SK-N-SH (cell line): ENCODE measurements around the gene FTL. TPM values are rescaled to one million over a fixed set of nuclear protein-coding genes. Genes with fewer than 3 reads are reported as not detected.

Source experiments
- CTCF ChIA-PET: fragments of 300-600, 350-600 bp; formaldehyde crosslinking; extraction: SDS; loops from one replicate; lab custom pipeline; 2021; lab: Yijun Ruan, JAX
- POLR2A ChIA-PET: fragments of 350-600 bp; sonication (Branson Sonifier 250); formaldehyde crosslinking; extraction: SDS; loops from one replicate; lab custom pipeline; 2020; ENCODE audit warnings: antibody characterized with exemption, inconsistent platforms; lab: Yijun Ruan, JAX
- DNase-seq: peaks from one replicate; pipeline ENCODE4 v3.0.0; 2012
- H2AFZ ChIP-seq: fragments of 200-600 bp; sonication (generic); 2 replicates; pipeline ENCODE4 v1.8.1; 2016; ENCODE audit warnings: antibody characterized with exemption, mild to moderate bottlenecking, low read depth
- H3F3A ChIP-seq: fragments of 200-600 bp; sonication (generic); replicated peaks from 2 replicates; pipeline ENCODE3; 2016; ENCODE audit warnings: antibody characterized with exemption, mild to moderate bottlenecking; ENCODE audit not compliant: insufficient read depth
- H3K27ac ChIP-seq, 2 experiments: fragments of 200-500 bp in 1 of 2; fragments of 200-600 bp in 1 of 2; sonication (Bioruptor generic) in 1 of 2; sonication (generic), shearing (Covaris generic) in 1 of 2; 2 replicates each; pipeline versions ENCODE4 v1.5.1 to v1.6.1; 2014 to 2016; ENCODE audit warnings: low read depth in 2 of 2, inconsistent platforms in 1 of 2, low read length in 1 of 2, mild to moderate bottlenecking in 1 of 2, mixed read lengths in 1 of 2
- H3K27me3 ChIP-seq: fragments of 200-600 bp; sonication (generic), shearing (Covaris generic); 2 replicates; pipeline ENCODE4 v1.6.1; 2016; ENCODE audit warnings: mixed run types; ENCODE audit not compliant: insufficient read depth
- H3K36me3 ChIP-seq, 2 experiments: fragments of 200-500 bp in 1 of 2; fragments of 200-600 bp in 1 of 2; sonication (Bioruptor generic) in 1 of 2; sonication (generic) in 1 of 2; replicated peaks in 1 of 2; 2 replicates each; pipeline versions ENCODE3 to v1.5.1; 2014 to 2016; ENCODE audit warnings: low read length in 1 of 2, mild to moderate bottlenecking in 1 of 2; ENCODE audit not compliant: insufficient read depth in 2 of 2, control insufficient read depth in 1 of 2
- H3K4me1 ChIP-seq, 2 experiments: fragments of 200-500 bp in 1 of 2; fragments of 200-600 bp in 1 of 2; sonication (Bioruptor generic) in 1 of 2; sonication (generic), shearing (Covaris generic) in 1 of 2; 2 replicates each; pipeline versions ENCODE4 v1.5.1 to v1.6.1; 2014 to 2016; ENCODE audit warnings: low read depth in 1 of 2, low read length in 1 of 2, mixed run types in 1 of 2; ENCODE audit not compliant: insufficient read depth in 2 of 2, control insufficient read depth in 1 of 2
- H3K4me2 ChIP-seq: fragments of 200-600 bp; sonication (generic), shearing (Covaris generic); 2 replicates; pipeline ENCODE4 v1.6.1; 2017; ENCODE audit warnings: mixed run types
- H3K4me3 ChIP-seq, 2 experiments: fragments of 200-500 bp in 1 of 2; fragments of 200-600 bp in 1 of 2; sonication (Bioruptor generic) in 1 of 2; sonication (generic), shearing (Covaris generic) in 1 of 2; 2 replicates each; pipeline versions ENCODE4 v1.5.1 to v1.8.1; 2014 to 2016; ENCODE audit warnings: low read depth in 2 of 2, inconsistent platforms in 1 of 2, low read length in 1 of 2, mild to moderate bottlenecking in 1 of 2, mixed read lengths in 1 of 2, moderate library complexity in 1 of 2
- H3K79me2 ChIP-seq: fragments of 200-600 bp; sonication (generic); 2 replicates; pipeline ENCODE4 v1.8.1; 2017; ENCODE audit warnings: mild to moderate bottlenecking; ENCODE audit not compliant: insufficient read depth
- H3K9ac ChIP-seq: fragments of 200-600 bp; sonication (generic); 2 replicates; pipeline ENCODE4 v1.6.1; 2017; ENCODE audit warnings: mixed run types
- H3K9me2 ChIP-seq: fragments of 200-600 bp; sonication (generic); 2 replicates; pipeline ENCODE4 v1.6.1; 2017; ENCODE audit warnings: mixed run types
- H3K9me3 ChIP-seq: fragments of 200-600 bp; sonication (generic); 2 replicates; pipeline ENCODE4 v1.6.1; 2017; ENCODE audit warnings: mixed run types, mild to moderate bottlenecking, moderate library complexity
- H4K20me1 ChIP-seq: fragments of 200-600 bp; sonication (generic); 2 replicates; pipeline ENCODE4 v1.6.1; 2017; ENCODE audit warnings: mild to moderate bottlenecking, mixed run types; ENCODE audit not compliant: insufficient read depth
- CHD2 ChIP-seq: fragments of 150-350 bp; IDR thresholded peaks from 2 replicates; pipeline ENCODE4 v1.6.1; 2018; ENCODE audit warnings: low read length; ENCODE audit not compliant: partially characterized antibody
- GABPA ChIP-seq: IDR thresholded peaks from 2 replicates; pipeline ENCODE4 v1.4.0; 2012; ENCODE audit warnings: low read depth, mild to moderate bottlenecking
- GATA2 ChIP-seq: sonication (generic); formaldehyde crosslinking; IDR thresholded peaks from 2 replicates; pipeline ENCODE4 v1.5.0; 2020; ENCODE audit warnings: mild to moderate bottlenecking, missing genetic modification reagents
- IRF3 ChIP-seq: fragments of 150-350 bp; IDR thresholded peaks from 2 replicates; pipeline ENCODE4 v1.6.1; 2016; ENCODE audit warnings: mild to moderate bottlenecking, low read depth, low read length
- JUND ChIP-seq: IDR thresholded peaks from 2 replicates; pipeline ENCODE4 v1.4.0; 2012
- MXI1 ChIP-seq: IDR thresholded peaks from 2 replicates; pipeline ENCODE4 v1.6.1; 2012; ENCODE audit warnings: mild to moderate bottlenecking, low read depth, low read length, improper control_type of control experiment
- NRF1 ChIP-seq: IDR thresholded peaks from 2 replicates; pipeline ENCODE4 v1.6.1; 2012; ENCODE audit warnings: low read depth, mild to moderate bottlenecking, low read length
- POLR2AphosphoS5 ChIP-seq: IDR thresholded peaks from 2 replicates; pipeline ENCODE4 v1.6.1; 2012; ENCODE audit warnings: low read depth, low read length
- REST ChIP-seq: IDR thresholded peaks from 2 replicates; pipeline ENCODE4 v1.6.1; 2012; ENCODE audit warnings: mild to moderate bottlenecking, low read depth, low read length, moderate library complexity
- SMC3 ChIP-seq: IDR thresholded peaks from 2 replicates; pipeline ENCODE4 v1.6.1; 2012; ENCODE audit warnings: low read depth, low read length, improper control_type of control experiment
- YY1 ChIP-seq: IDR thresholded peaks from 2 replicates; pipeline ENCODE4 v1.4.0; 2012; ENCODE audit warnings: low read depth, mild to moderate bottlenecking
- WGBS: methylation state at CpG from one replicate; pipeline ENCODE4 v1.1.6; 2017; ENCODE audit warnings: low lambda C conversion rate; 5-methylcytosine and 5-hydroxymethylcytosine counted together
- polyA plus RNA-seq, 3 experiments: library from polyadenylated mRNA; depleted of rRNA; stranded (reverse); fragments of >200 nt; gene quantifications; 2 replicates each; pipeline ENCODE4 v1.2.3, GENCODE V29; 2012
- TF ChIP-seq, protein P1 (sequence below): IDR thresholded peaks from 2 replicates; pipeline ENCODE4; 2012
- TF ChIP-seq, protein P2 (sequence below): fragments of 200-600 bp; sonication (generic); IDR thresholded peaks from 2 replicates; pipeline ENCODE4 v1.6.1; 2017; ENCODE audit warnings: antibody characterized with exemption, mild to moderate bottlenecking, moderate library complexity
- TF ChIP-seq, protein P3 (sequence below): IDR thresholded peaks from 2 replicates; pipeline ENCODE4 v1.4.0; 2012; ENCODE audit warnings: low read depth, borderline replicate concordance

The FTL gene
- polyA plus RNA-seq, 1 of the 3 experiments (the other 2 are of a cell fraction): 875 TPM

DNA sequence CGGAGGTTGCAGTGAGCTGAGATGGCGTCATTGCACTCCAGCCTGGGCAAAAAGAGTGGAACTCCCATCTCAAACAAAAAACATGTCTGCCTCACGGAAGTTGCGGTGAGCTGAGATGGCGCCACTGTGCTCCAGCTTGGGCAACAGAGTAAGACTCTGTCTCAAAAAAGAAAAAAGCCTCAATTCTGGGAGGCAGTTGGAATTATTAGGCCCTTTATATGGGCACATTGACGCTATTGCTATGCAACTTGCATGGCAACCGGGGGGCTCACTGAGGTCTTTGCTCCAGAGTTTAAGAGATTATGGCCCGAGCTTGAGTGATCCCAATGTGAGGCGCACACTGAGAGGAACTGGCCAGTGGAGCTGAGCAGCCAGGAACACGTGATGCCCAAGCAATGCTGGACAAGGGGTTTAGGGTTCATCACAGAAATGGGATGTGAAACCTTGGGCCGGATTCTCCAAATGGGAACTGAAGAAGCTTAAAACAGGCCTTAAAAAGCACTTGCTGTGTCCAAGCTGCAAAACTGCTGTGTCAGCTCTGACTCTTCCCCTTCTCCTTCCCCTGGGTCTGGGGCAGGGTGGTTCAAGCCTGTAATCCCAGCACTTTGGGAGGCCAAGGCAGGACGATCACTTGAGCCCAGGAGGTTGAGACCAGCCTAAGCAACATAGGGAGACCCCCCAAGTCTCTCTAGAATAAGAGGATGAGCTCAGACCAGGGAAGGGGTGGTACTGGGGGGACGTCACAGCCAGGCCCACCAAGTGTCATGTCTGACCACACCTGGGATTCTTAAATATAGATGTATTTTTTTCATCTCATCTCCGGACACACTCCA, 2.5 kb downstream of the FTL start:
- ChIA-PET CTCF (interaction anchor here (0.8 to 3.9 kb wide), 5 partner anchors 9 to 180 kb away, joined by 3 to 12 read pairs (median 6); partner anchors contain the start of genes GYS1 and RUVBL2), POLR2A (interaction anchor here (0.9 kb wide), 1 partner anchor 14 kb away, joined by 3 read pairs; no protein-coding TSS in a partner anchor)
- no peaks in the 10 kb centered on the region for H3K9me3 ChIP-seq
- peaks cover 13 to 34% of the 10 kb centered on the region in 2 experiments for H3K36me3 ChIP-seq
- no peak overlapping the region for H2AFZ ChIP-seq
- TF ChIP-seq POLR2AphosphoS5 (peak; percentile 72; the same call in 1 of the 2 replicates), GABPA (no peak), IRF3 (no peak), MXI1 (no peak), JUND (no peak; the same call in 1 of the 2 replicates)
- TF ChIP-seq, protein P1, sequence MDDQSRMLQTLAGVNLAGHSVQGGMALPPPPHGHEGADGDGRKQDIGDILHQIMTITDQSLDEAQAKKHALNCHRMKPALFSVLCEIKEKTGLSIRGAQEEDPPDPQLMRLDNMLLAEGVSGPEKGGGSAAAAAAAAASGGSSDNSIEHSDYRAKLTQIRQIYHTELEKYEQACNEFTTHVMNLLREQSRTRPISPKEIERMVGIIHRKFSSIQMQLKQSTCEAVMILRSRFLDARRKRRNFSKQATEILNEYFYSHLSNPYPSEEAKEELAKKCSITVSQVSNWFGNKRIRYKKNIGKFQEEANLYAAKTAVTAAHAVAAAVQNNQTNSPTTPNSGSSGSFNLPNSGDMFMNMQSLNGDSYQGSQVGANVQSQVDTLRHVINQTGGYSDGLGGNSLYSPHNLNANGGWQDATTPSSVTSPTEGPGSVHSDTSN: peak; percentile 30; the same call in 1 of the 2 replicates
- H3K4me3 ChIP-seq: no peak overlapping the region
- peaks cover 19% of the 10 kb centered on the region for H3K79me2 ChIP-seq
- no peak for DNase-seq
- H3K27ac ChIP-seq: peak overlapping the region in 1 of 2 experiments; percentile 8; a peak in 1 of 4 replicates
- peaks cover 49% of the 10 kb centered on the region for H3F3A ChIP-seq
- peak overlapping the region; percentile 98 for H3K4me2 ChIP-seq
- peaks cover 17 to 26% of the 10 kb centered on the region in 2 experiments; a peak in 3 of 4 replicates for H3K4me1 ChIP-seq
- no peak overlapping the region for H3K9ac ChIP-seq
- H3K27me3 ChIP-seq: no peaks in the 10 kb centered on the region
- no peaks in the 10 kb centered on the region for H3K9me2 ChIP-seq
- 72% methylated on average over 14 of the region's 14 CpGs for WGBS
- peaks cover 18% of the 10 kb centered on the region for H4K20me1 ChIP-seq

GRCh38 chr19:48968179-48968661, 3.1 kb downstream of the FTL start:
- no peak for DNase-seq
- no peak overlapping the region for H3K9ac ChIP-seq
- no peak overlapping the region for H3K4me2 ChIP-seq
- no peak overlapping the region for H2AFZ ChIP-seq
- H3K9me3 ChIP-seq: no peaks in the 10 kb centered on the region
- H3K36me3 ChIP-seq: peaks cover 13 to 34% of the 10 kb centered on the region in 2 experiments
- POLR2A ChIA-PET: interaction anchor here (0.9 kb wide), 1 partner anchor 14 kb away, joined by 3 read pairs; no protein-coding TSS in a partner anchor
- no peaks in the 10 kb centered on the region for H3K27me3 ChIP-seq
- peaks cover 19% of the 10 kb centered on the region for H3K79me2 ChIP-seq
- no peak overlapping the region for H3K4me3 ChIP-seq
- WGBS: 90% methylated on average over 4 of the region's 4 CpGs
- CTCF ChIA-PET: interaction anchor here (0.8 to 3.9 kb wide), 4 partner anchors 8 to 180 kb away, joined by 3 to 12 read pairs (median 5); partner anchors contain the start of genes GYS1 and RUVBL2
- no peak overlapping the region for H3K27ac ChIP-seq
- peaks cover 49% of the 10 kb centered on the region for H3F3A ChIP-seq
- peaks cover 18% of the 10 kb centered on the region for H4K20me1 ChIP-seq
- peaks cover 16 to 26% of the 10 kb centered on the region in 2 experiments; a peak in 3 of 4 replicates for H3K4me1 ChIP-seq
- no peaks in the 10 kb centered on the region for H3K9me2 ChIP-seq
- TF ChIP-seq REST (no peak), YY1 (no peak), CHD2 (no peak), MXI1 (no peak), SMC3 (no peak), JUND (no peak), NRF1 (no peak), GATA2 (no peak)
- TF ChIP-seq, protein P1: no peak
- TF ChIP-seq, protein P2, sequence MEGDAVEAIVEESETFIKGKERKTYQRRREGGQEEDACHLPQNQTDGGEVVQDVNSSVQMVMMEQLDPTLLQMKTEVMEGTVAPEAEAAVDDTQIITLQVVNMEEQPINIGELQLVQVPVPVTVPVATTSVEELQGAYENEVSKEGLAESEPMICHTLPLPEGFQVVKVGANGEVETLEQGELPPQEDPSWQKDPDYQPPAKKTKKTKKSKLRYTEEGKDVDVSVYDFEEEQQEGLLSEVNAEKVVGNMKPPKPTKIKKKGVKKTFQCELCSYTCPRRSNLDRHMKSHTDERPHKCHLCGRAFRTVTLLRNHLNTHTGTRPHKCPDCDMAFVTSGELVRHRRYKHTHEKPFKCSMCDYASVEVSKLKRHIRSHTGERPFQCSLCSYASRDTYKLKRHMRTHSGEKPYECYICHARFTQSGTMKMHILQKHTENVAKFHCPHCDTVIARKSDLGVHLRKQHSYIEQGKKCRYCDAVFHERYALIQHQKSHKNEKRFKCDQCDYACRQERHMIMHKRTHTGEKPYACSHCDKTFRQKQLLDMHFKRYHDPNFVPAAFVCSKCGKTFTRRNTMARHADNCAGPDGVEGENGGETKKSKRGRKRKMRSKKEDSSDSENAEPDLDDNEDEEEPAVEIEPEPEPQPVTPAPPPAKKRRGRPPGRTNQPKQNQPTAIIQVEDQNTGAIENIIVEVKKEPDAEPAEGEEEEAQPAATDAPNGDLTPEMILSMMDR: no peak
- TF ChIP-seq, protein P3, sequence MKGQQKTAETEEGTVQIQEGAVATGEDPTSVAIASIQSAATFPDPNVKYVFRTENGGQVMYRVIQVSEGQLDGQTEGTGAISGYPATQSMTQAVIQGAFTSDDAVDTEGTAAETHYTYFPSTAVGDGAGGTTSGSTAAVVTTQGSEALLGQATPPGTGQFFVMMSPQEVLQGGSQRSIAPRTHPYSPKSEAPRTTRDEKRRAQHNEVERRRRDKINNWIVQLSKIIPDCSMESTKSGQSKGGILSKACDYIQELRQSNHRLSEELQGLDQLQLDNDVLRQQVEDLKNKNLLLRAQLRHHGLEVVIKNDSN: no peak
